Inflammatory macrophage treated with lipopolysaccharide for 1 hour (primary cell): ENCODE measurements around the gene CTNS.

Experiments
- DNase-seq, 2 donors: peaks; one replicate each; pipeline ENCODE4 v3.0.0-alpha.2; 2020 to 2022

CTNS gene

DNA sequence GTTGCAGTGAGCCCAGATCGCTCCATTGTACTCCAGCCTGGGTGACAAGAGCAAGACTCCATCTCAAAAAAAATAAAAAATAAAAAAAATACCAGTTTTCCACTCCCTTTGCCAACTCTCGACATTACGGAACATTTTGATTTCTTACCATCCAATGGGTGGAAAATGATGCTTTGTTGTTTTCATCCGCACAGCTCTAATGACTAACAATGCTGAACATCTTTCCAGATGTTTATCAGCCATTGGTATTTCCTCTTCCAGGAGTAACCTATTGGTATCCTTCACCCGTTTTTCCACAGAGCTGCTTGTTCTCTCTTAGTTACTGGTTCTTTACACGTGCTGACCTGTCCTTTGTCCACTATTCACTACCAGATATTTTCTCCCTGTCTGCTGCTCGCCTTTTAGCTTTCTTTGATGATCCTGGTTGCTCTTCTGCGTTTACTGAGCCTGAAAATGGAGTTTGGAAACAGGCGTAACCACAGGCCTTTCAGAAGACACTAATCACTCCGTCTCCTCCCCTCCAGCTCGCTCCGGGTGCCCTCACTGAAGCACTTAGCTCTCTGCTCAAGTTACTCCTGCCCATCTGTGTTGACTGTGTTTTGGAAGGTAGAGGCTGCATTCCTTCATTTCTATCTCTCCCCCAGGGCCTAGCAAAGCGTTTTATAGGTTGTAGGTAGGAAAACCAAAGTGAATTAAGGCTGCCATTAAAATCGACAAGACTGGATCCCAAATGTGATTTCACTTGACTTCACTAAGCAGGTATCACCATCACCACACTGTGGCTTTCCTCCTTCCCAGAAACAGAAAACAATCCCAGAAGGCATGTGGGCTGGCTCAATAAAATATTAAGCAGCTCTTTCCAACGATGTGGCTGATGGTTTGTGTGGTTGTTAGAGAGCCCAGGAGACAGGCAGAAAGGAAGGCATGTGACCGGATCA, 9.5 kb upstream of the CTNS start:
- DNase-seq, result no peak

DNA sequence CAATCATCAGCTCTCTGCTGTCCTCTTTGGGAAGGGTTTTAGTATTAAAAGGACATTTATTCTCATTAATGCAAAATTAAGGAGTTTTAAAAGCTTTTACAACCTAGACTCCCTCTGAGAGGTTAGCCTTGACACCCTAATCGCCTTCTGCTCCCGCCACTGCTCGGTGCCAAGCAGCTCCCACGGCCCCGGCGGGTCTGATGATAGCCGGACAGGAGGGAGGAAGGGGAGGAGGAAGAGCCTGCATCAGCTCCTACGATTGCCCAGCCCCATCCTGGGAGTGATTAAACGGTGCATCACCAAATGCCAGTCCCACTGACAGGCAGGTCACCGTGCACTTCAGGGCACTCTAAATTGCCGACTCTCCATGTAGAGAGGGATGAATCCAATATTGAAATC, 8.8 kb upstream of the CTNS start:
- DNase-seq, result no peak

DNA sequence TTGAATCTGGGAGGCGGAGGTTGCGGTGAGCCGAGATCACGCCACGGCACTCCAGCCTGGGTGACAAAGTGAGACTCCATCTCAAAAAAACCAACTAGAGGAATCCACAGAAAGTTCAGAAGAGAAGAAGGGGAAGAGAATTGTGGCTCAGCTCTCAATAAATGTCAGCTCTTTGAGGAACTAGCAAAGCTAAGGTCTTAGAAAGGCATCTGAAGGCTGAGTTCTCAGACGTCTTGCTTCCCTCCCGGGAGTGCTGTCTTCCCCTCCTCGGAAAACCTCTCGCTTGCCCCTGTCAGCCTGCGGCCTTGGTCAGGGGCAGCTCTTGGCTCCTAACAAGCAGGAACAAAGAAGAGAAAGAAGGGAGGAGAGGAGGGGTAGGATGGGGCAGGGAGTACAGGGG, 5.8 kb upstream of the CTNS start:
- DNase-seq, result peak in 1 of 2 donors; percentile 28

DNA sequence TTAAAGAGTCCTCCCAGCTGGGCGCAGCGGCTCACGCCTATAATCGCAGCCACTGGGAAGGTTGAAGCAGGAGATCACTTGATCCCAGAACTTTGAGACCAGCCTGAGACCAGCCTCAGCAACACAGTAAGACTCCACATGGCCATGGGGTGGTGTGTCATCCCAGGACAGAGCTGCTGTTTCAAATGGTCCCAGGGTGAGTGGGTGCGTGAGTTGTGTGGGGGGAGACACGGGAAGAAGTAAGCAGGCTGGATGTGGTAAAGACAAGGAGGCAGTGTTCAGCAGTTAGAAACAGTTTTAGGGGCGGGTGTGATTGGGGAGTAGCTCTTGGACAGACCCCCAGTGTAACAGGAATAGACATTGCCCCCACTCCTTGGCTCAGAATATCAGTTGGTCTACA, 4.3 kb upstream of the CTNS start:
- peak; percentile 30 to 60 for DNase-seq

DNA sequence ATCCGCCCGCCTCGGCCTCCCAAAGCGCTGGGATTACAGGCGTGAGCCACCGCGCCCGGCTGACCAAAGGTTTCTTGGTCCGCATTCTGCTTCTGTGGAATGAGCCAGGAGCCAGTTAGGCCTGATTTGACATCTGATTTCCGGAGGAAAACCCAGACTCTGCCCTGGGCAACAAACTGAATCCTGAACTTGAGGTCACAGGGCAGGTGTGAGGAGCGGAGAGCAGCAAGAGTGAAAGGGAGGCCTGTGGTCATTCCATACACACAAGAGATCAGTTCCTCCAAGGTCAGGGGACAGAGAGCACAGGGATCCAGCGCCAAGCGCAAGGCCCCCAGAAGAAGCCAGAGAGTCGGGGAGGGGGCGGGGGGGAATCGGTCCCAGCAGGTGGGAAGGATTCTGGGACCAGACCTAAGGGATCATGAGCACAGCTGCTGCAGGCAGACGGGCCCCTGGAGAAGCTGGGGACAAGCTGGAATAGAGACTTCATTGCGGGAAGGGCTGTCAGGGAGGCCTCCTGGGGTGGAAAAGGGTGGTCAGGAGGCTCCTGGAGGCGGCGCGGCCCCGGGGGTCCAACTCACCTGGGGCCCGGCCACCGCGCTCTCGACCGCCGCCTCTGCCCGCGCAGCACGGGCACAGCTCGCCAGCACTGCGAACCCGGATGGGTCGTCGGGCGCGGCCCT, 946 bp upstream of the CTNS start:
- no peak for DNase-seq

DNA sequence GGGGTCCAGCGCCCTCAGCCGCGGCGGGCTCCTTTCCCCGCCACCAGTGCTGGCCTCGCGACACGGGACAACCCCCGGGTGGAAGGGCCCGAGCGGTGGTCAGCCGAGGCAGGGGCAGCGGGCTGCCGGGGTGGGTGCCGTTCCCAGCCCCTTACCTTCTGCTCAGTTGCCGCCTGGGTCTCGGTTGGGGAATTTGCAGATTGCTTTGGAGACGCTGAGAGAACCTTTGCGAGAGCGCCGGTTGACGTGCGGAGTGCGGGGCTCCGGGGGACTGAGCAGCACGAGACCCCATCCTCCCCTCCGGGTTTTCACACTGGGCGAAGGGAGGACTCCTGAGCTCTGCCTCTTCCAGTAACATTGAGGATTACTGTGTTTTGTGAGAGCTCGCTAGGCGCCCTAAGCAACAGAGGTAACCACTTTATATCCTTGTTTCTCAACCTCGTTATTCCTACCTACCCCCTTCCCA, 381 bp downstream of the CTNS start:
- no peak for DNase-seq

DNA sequence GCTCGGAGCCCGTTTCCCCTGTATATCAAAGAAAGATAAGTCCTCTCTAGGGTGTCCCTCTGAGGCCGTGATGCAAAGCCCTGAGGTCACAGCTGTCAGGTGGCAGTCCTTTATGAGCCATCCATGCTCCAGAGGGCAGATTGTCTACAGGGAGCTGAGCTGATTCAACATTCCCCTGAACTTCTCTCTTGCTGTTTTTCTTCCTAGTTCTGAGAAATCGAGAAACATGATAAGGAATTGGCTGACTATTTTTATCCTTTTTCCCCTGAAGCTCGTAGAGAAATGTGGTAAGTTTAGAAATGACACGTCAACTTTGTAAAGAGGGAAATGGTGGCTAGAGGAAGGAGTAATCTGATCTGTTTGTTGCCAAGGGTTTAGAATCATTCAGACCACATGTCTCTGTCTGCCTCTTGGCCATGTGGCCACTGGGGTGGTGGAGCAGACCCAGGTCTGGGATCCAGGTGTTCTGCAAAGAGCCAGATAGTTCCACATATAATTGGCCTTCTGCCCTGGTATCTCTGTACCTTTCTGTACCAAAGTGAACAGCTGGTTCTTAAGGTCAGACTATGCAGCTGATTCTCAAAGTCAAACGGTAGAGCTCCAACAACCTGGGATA, 3.5 kb downstream of the CTNS start:
- peak; percentile 71 to 87 for DNase-seq

DNA sequence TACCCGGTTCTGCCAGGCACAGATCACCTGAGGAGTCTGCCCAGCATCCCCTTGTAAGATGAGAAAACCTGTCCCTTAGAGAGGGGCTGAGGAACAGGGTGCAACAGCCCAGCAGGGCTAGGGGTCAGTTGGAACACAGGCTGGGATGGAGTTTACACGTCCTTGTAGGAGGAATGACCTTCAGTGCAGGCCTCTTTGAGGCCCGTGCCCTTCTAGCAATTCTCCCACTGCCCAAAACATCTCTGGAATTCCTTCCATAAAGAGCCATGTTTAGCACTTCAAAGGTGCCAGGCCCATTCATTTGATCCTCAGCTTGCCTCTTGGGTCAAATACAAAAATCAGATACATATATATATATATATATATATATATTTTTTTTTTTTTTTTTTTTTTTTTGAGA, 4.5 kb downstream of the CTNS start:
- no peak for DNase-seq

DNA sequence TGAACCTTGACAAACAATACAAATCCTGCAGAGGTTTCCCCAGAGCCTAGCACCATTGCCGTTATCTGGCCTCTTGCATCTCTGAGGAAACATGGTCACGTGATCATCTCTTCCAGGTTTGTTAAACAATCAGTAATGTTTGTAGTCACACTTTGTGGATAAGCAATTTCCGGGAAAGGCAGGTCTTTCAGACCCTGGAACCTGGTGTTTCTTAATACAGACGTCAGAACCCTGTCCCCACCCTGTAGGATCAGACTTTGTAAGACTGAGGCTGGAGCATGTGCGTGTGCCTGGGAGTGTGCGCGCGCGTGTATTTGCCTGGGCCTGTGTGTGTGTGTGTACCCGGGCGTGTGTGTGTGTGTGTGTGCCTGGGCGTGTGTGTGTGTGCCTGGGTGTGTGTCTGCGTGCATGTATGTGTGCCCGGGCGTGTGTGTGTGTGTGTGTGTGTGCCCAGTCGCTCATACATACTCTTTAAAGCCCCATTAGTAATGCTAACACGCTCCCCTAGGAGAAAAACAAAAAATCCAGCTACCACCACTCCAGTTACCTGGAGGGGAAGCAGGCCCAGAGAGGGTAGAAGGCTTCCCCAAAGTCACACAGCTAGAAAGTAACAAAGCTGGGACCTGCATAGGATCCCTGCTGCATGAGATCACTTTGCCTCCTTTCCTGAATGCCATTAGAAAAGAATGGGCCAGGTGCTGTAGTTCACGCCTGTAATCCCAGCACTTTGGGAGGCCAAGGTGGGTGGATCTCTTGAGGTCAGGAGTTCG, 5.3 kb downstream of the CTNS start:
- no peak for DNase-seq

DNA sequence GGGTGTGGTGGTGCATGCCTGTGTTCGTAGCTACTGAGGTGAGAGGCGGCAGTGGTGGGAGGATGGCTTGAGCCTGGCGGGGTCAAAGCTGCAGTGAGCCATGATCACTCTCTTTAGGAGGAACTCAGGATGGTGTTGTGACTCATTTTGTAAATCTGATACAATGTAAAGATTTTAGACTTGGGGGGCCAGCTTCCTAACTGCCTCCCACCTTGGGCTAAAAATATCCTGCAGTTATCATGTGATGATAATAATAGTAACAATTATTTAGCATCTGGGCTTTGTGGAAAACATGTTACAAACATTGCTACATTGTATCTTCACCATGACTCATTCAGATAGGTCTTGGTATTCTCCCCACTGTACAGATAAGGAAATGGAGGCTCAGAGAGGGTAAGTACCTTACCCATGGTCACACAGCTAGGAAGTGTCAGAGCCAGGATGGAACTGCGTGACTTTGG, 7.4 kb downstream of the CTNS start:
- peak; percentile 25 to 67 for DNase-seq

DNA sequence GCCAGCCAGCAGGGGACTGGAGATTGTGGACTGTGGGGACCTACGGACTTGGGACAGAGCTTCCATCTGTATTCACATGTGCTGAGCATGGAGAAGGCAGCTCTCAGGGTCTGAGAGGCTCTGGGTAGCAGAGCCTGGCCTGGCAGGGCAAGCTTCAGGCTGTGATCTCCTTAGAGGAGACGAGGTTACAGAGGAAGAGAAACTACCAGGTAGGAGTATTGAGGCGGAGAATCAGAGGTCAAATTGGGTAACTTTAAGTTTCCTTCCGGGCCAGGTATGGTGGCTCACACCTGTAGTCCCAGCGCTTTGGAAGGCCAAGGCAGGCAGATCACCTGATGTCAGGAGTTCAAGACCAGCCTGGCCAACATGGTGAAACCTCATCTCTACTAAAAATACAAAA, 8.8 kb downstream of the CTNS start:
- no peak for DNase-seq

DNA sequence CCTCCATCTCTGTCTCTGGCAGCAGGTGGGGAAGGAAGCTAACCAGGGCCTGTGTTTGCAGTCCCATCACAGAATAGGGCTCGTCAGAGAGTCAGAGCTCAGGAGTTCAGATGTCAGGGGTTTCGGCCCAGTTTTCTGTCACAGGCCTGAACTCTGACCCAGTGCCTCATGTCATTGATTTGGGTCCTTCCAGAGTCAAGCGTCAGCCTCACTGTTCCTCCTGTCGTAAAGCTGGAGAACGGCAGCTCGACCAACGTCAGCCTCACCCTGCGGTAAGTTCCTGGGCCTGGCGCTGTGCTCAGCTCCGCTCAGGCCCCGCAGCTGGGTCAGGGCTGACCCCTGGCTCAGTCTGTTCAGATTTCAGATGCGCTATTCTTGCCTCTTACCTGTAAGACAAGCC, 10.7 kb downstream of the CTNS start:
- no peak for DNase-seq

DNA sequence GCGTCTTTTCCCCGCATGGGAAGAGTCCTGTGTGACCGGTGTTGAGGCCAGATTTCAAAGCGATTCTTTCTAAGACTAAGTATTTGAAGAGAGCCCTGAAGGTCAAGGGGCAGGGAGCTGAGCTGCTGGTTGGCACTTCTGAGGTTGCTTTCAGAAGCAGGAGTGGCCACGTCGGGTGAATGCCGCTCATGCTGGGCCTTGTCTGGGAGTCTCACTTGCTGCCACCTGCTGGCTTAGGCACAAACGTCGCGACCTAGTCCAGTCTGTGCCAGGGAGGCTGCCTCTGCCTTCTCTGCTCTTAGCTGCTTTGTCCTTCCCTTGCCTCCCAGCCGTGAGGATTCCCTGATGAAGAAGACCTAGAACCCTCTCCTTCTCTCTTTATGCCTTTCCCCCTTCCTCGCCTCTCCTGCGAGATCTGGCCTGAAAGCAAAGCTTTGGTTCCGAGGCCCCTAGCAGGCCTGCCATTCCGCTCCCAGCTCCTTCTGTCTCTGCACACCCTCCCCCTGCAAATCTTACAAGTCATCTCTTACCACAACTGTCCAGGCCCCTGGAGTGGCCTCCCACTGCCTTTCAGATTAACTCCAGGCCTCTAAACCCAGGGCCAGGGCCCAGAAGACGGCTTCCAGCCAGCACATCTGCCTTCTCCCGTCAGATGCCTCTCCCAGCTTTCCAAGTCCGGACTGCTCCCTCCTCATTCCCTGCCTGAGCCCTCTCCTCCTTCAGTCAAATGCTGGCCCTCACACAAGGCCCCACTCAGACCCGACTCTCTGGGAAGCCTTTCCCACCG, 11.4 kb downstream of the CTNS start:
- DNase-seq, result peak; percentile 27 to 36

DNA sequence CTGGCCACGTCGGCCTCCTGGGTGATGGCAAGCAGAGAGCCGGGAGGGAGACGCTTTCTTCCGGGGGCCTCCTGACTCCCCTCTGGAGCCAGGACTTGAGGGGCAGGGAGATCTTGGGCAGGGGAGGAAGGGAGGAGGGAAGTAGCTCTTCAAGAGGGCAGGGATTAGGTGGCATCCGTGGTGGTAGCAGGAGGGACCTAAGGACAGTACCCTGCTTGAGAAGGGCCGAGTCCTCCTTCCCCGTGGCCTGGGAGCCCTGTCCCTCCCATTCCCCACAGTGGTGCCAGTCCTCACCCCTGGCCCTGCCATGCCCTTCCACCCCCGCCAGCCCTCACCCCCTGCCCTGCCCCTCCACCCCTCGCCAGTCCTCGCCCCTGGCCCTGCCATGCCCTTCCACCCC, 19.2 kb downstream of the CTNS start:
- no peak for DNase-seq

DNA sequence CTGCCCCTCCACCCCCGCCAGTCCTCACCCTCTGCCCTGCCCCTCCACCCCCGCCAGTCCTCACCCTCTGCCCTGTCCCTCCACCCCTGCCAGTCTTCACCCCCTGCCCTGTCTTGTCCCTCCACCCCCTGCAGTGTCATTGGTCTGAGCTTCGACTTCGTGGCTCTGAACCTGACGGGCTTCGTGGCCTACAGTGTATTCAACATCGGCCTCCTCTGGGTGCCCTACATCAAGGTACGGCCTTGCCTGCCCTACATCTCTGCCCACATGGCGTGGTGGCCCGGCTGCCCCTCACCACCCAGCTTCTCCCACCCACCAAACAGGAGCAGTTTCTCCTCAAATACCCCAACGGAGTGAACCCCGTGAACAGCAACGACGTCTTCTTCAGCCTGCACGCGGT, 19.8 kb downstream of the CTNS start:
- no peak for DNase-seq

DNA sequence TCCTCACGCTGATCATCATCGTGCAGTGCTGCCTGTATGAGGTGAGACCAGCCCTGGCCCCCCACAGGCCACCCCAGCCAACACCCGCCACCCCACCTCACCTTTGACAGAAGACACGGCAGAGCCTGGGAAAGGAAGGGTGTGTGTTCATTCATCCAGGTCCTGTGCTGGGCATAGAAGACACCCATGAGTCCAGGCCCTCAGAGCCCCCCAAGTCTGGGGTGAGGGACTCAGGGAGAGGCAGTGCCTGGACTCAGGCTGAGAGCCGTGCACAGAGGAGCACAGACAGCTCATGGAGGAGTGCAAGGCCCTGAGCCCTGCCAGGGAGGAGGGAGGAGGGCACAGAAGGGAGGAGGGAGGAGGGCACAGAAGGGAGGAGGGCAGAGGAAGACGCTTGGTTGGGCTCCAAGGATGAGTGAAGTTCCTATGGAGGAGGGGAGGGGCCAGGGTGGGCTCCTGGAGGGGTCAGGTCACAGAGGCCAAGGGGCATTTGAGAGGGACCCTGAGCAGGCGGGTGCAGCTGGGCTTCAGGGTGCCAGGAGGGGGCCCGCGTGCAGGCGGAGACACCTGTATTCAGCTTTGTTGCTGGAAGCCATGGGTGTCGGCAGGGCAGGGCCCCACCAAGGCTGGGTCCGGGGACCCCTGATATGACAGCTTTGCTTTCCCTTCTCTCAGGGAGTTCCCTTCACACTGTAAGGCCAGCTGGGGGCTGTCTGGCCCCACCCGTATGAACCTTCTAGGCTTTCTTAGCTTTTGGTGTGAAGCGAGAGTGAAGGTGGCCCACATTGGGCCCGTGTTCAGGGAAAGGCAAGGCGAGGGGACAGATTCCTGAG, 20.4 kb downstream of the CTNS start:
- DNase-seq, result no peak

DNA sequence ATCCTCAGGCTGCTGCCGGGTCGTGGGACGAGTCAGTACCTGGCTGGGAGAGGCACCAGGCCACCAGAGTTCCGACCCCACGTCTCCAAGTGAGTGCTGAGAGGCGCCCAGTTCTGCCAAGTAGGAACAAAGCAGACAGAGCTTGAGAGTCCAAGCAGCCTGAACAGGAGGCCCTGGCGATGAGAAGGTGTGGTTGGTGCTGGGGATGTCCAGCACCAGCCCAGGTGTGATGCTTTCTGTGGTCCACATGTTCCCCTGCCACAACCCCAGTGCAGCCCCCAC, 21.0 kb downstream of the CTNS start:
- no peak for DNase-seq

DNA sequence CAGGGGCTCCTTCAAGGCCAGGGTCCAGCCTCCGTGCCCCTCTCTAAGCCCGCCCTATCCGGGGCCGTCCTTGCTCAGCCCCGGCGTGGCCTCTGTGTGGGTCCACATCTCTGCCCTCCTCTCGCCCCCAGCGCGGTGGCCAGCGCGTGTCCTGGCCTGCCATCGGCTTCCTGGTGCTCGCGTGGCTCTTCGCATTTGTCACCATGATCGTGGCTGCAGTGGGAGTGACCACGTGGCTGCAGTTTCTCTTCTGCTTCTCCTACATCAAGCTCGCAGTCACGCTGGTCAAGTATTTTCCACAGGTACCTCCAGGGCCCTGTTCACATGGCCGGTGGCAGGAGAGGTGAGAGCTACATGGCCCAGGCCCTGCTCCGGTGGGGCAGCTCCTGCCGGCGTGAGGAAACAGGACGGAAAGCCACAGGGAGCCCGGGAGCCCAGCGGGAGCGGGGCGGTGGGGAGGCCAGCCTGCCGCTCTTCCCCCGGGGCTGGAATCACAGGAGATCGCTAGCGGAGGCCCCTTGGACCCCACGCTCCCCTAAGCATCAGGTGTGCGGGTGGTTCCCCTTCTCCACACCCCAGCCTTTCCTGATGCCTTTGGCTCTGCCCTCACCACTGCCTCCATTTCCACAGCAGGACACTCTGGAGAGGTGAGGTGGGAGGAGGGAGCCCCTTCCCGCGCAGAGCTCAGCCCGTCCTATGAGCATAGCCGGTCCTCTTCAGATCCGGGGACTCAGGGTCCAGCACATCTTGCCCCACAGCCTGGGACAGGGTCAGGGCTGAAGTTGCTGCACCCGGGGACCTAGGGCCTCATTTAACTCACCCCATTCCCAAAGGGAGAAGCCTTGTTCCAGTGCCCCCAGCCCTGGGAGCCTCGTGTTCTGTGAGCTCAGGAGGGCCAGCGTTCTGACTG, 21.6 kb downstream of the CTNS start:
- peak in 1 of 2 donors; percentile 33 for DNase-seq

DNA sequence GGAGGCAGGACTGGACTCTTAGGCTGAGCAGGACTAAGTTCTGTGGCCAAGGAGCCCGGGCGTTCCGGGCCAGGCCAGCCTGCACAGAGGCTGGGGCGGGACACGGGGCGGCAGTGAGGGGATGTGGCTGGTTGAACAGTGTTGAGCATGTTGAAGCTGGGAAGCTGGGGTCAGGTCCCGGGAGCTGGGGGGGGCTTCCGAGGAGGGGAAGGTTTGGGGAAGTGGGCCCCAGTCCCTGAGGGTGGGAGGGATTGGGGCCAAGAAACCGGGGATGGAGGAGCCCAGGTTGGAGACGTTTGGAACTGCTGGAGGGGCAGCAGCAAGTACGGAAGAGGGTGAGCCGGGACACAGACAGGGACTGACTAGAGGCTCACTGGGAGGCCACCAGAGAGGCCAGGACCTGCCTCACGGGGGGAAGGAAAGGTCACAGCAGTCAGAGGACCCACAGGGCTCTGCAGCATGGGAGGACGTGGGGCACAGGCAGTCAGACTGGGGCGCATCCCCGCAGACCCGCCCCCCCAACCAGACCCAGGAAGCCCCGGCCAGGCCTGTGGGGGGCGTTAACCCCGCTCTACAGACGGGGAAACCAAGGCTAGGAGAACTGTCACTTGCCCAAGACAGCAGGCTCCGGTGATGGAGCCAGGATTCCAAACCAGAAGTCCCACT, 22.4 kb downstream of the CTNS start:
- no peak for DNase-seq
